ENCODE results near the gene PINLYP. TPM values are rescaled to one million over a fixed set of nuclear protein-coding genes. Genes with fewer than 3 reads are reported as not detected.

The PINLYP gene
- total RNA-seq, 2 experiments from 2014 or later, result 2.2 to 3.7 TPM

- intact Hi-C loops (cut with micrococcal nuclease), result no loop called here
- Mint-ChIP-seq H3K27ac (no peak overlapping the region), H3K4me3 (no peak overlapping the region), H3K36me3 (no peaks in the 10 kb centered on the region), H3K27me3 (peaks cover 8% of the 10 kb centered on the region), H3K4me1 (ENCODE audit: low read depth) (peaks cover 8% of the 10 kb centered on the region), H3K9me3 (no peaks in the 10 kb centered on the region)
- DNase-seq, result no peak
- ChIA-PET CTCF (interaction anchor here (0.7 to 2.0 kb wide), 4 partner anchors 27 to 187 kb away, joined by 3 to 11 read pairs (median 4); no protein-coding TSS in a partner anchor), POLR2A (interaction anchor here (1.1 kb wide), 1 partner anchor 31 kb away, joined by 3 read pairs; the partner anchor contains the start of genes IRGQ and ZNF576)
These were observed 51.2 kb downstream of the PINLYP start for GRCh38 chr19:43626838-43627237.

GRCh38 chr19:43628646-43629326 lies 53.2 kb downstream of the PINLYP start:
- H3K9me3 Mint-ChIP-seq, result no peaks in the 10 kb centered on the region
- peaks cover 8% of the 10 kb centered on the region for H3K4me1 Mint-ChIP-seq (ENCODE audit: low read depth)
- no peak for DNase-seq
- POLR2A ChIA-PET, result no interaction called here
- intact Hi-C loops (cut with micrococcal nuclease), result no loop called here
- H3K27me3 Mint-ChIP-seq, result peaks cover 8% of the 10 kb centered on the region
- no peak overlapping the region for H3K4me3 Mint-ChIP-seq
- no peaks in the 10 kb centered on the region for H3K36me3 Mint-ChIP-seq
- H3K27ac Mint-ChIP-seq, result no peak overlapping the region
- CTCF ChIA-PET, result interaction anchor here (0.6 to 1.0 kb wide), 2 partner anchors 34 to 1378 kb away, joined by 3 to 4 read pairs; no protein-coding TSS in a partner anchor

- Mint-ChIP-seq H3K27me3 (peaks cover 9% of the 10 kb centered on the region), H3K36me3 (no peaks in the 10 kb centered on the region), H3K4me3 (no peak overlapping the region), H3K27ac (no peak overlapping the region), H3K9me3 (no peaks in the 10 kb centered on the region), H3K4me1 (ENCODE audit: low read depth) (peaks cover 2% of the 10 kb centered on the region)
- CTCF ChIA-PET, result no interaction called here
- POLR2A ChIA-PET, result no interaction called here
- intact Hi-C loops (cut with micrococcal nuclease), result no loop called here
- no peak for DNase-seq
These were observed 55.9 kb downstream of the PINLYP start for GRCh38 chr19:43631491-43631890.

Other genes starting within 250 kb of the PINLYP start
- gene CD177, start 222.1 kb upstream of the PINLYP start, total RNA-seq, result not detected
- not detected for gene TEX101, start 160.9 kb upstream of the PINLYP start, total RNA-seq
- 1 to 10 TPM; 2.3 TPM for gene LYPD3, start 110.2 kb upstream of the PINLYP start, total RNA-seq
- gene PHLDB3, start 71.1 kb upstream of the PINLYP start, total RNA-seq, result 10 to 100 TPM; 13.5 to 15.2 TPM
- 100 to 1,000 TPM; 104 to 112 TPM for gene ETHE1, start 48.6 kb upstream of the PINLYP start, total RNA-seq
- gene ZNF575, start 42.6 kb upstream of the PINLYP start, total RNA-seq, result 1 to 10 TPM; 3.1 to 3.7 TPM
- 10 to 100 TPM; 42.5 to 43.0 TPM for gene XRCC1, start 274 bp upstream of the PINLYP start, total RNA-seq
- 10 to 100 TPM; 18.3 to 19.9 TPM for gene IRGQ, start 20.3 kb downstream of the PINLYP start, total RNA-seq
- 10 to 100 TPM; 12.6 to 14.1 TPM for gene ZNF576, start 20.8 kb downstream of the PINLYP start, total RNA-seq
- under 1 TPM; 0.39 to 0.59 TPM for gene SRRM5, start 36.3 kb downstream of the PINLYP start, total RNA-seq
- 10 to 100 TPM; 11.7 to 12.5 TPM for gene ZNF428, start 43.8 kb downstream of the PINLYP start, total RNA-seq
- under 1 TPM; 0.39 to 0.57 TPM for gene CADM4, start 64.0 kb downstream of the PINLYP start, total RNA-seq
- 10 to 100 TPM; 14.4 to 15.1 TPM for gene PLAUR, start 94.4 kb downstream of the PINLYP start, total RNA-seq
- gene IRGC, start 140.3 kb downstream of the PINLYP start, total RNA-seq, result not detected
- gene SMG9, start 179.2 kb downstream of the PINLYP start, total RNA-seq, result 10 to 100 TPM; 58.2 to 58.3 TPM
- gene KCNN4, start 205.2 kb downstream of the PINLYP start, total RNA-seq, result 100 to 1,000 TPM; 120 to 130 TPM
- gene LYPD5, start 226.6 kb downstream of the PINLYP start, total RNA-seq, result 1 to 10 TPM in 1 of 2 experiments, under 1 TPM in 1; 0.62 to 1.2 TPM